HT1080 (cell line): ENCODE data around the gene TM9SF3. TPM values are rescaled to one million over a fixed set of nuclear protein-coding genes. Genes with fewer than 3 reads are reported as not detected.
A peak's percentile ranks its signal among the peaks of the same experiment; 100 is the strongest.
"Not testable (repeated sequence)": the region's sequence is repeated elsewhere in the genome, so short reads cannot be mapped to it uniquely, and the experiment has no call there.

Experiments
- DNase-seq: peaks from one replicate; pipeline ENCODE4 v3.0.0-alpha.2; 2015; ENCODE audit warnings: low read depth
- total RNA-seq: library from RNA; depleted of rRNA; stranded (reverse); fragments of >200 nt; shearing (Covaris generic); gene quantifications from 2 replicates; pipeline ENCODE4 v1.2.3, GENCODE V29; 2014

Gene TM9SF3
- total RNA-seq, 1 experiment from 2014 or later = 63.1 TPM

DNA sequence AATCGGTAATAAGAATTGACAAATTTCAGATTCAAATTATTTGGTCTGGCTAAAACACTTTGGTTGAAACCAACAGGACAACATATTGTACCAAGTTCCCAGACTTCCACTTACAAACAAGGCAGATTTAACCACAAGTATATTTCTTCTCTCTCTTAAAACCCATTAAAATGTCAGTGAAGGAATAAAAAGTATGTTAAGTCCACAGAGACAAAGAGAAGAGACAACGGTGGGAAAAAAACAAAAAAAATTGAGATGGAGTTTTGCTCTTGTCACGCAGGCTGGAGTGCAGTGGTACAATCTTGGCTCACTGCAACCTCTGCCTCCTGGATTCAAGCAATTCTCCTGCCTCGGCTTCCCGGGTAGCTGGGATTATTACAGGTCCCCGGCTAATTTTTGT, 16.3 kb downstream of the TM9SF3 start:
- no peak for DNase-seq

DNA sequence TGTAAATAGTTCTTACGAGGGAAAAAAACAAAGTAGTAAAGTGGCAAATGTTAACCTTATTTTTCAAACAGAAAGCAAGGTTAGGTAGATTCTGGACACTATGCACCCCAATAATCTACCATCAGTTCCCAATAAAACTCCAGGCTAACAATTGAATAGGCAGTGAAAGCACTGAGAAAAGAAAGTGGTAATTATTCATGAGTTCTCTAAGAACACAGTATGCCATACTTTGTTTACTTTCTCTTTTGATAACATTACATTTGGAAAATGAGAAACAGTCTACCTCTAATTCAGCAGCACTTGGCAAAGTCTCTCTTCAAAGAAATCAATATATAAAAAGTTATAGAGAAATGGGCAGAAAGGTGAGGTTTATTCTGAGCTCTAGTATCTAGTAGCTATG, 18.4 kb downstream of the TM9SF3 start:
- no peak for DNase-seq

DNA sequence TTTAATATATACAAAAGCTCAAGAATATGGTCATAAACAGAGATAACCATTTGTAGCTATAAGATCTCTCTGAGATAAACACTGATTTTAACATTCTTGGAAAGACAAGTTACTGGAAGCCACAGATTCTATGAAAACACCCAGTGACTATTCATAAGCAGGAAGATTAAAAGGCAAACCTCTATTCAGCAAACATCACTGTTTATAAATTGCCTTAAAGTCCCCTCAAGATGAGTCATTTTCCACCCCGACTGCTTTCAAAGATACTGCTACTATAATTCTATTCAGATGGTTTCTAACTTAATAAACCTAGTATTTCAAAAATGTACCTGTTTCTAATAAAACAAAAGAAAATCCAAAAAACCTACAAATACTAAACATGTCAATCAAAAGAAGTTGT, 21.0 kb downstream of the TM9SF3 start:
- peak; percentile 18 for DNase-seq

DNA sequence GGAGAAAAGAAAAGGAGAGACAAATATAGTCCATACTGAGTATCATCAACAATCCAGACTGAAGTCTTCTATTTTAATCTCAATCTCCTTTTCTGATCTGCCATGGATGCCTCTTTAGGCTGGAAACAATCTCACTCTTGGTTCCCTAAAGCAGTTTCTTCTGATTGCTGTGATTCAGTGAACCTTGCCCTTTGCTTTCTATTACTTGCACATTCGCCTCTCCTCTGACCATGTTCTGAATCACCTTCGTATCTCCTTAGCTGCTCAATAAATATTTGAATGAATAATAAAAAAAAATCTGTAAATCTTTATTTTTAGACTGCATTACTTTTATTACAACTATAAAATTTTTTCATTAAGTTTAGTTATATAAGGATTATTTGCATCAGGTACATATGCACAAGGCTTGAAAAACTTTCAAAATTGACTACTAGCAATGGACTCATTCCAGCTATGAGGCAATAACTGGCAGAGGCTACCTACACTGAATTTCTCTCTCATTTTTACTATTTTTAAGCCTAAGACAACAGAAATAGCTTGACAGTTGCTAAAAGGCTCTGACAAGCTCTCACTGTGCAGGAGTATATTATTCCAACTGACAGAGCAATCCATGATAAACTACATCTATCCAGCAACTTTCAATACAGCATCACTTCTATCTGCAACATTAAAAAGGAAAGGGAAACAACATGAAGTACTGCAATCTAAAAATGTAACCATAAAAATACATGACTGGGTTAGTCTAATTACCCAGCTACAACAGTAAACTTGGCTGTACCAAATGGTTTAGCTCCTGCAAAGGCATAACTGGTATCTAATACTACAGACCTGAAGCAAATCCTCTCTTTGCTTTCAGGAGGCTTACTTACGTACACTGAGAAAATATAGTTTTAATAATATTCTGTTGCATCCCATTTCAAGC, 25.6 kb downstream of the TM9SF3 start:
- DNase-seq = no peak

DNA sequence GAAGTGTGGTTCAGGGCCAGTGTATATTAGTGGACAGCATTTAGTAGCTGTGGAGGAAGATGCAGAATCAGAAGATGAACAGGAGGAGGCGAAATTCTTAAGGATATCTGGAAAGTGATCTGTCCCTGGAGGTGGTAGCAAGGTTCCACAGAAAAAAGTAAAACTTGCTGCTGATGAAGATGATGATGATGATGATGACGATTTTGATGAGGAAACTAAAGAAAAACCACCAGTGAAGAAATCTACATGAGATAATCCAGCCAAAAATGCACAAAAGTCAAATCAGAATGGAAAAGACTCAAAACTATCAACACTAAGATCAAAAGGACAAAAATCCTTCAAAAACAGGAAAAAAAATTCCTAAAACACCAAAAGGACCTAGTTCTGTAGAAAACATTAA, 26.3 kb downstream of the TM9SF3 start:
- no peak for DNase-seq

DNA sequence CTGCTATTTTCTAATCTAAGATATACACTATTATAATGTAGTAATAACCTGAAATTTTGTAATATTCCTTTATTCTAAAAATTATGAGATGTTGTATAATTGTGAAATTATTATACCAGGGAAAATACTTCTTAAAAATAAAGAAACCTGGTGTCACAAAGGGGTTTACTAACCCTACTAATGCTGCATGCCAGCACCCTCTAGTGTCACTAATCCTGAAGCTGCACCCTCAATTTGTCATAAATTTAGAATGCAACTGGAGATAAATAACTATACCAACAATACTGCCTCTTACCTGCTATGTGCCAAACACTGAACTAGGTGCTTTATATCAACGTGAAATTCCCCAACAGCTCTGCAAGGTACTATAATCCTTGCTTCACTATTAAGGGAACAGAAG, 30.8 kb downstream of the TM9SF3 start:
- DNase-seq = no peak

DNA sequence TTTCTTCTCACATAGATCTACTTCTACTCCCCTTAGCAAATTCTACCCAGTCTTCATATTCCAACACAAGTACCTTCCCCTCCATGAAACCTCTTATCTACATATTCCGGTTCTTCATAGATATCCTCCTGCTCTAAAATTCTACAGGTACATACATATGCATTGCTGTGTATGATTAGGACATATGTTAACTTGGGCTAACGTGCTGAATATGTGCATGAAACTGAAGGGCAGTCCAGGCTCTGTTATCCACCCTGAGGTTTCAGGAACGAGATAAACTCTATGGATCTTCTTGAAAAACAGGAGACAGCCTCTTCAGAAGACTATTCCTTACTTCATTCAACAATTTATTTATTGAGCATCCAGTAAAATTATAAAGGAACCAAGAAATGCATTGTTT, 31.5 kb downstream of the TM9SF3 start:
- DNase-seq = no peak

DNA sequence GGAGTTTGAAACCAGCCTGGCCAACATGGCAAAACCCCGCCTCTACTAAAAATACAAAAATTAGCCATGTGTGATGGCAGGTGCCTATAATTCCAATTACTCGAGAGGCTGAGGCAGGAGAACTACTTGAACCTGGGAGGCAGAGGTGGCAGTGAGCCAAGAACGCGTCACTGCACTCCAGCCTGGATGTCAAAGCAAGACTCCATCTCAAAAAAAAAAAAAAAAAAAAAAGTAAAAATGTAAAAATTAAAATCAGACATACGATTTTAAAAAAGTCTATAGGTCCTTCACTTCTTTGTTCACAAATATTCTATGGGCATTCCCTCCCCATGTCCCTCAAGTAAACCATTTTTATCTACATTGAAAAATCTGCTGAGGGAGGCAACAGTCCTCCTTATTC, 38.2 kb downstream of the TM9SF3 start:
- no peak for DNase-seq

DNA sequence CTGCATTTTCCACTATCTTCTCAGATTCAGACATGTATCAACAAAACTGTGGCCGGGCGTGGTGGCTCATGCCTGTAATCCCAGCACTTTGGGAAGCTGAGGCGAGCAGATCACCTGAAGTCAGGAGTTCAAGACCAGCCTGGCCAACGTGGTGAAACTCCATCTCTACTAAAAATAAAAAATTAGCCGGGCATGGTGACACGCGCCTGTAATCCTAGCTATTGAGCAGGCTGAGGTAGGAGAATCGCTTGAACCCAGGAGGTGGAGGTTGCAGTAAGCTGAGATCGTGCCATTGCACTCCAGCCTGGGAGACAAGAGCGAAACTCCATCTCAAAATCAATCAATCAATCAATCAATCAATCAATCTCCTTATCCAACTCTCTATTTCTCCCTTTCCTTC, 41.3 kb downstream of the TM9SF3 start:
- DNase-seq = not testable (repeated sequence)

DNA sequence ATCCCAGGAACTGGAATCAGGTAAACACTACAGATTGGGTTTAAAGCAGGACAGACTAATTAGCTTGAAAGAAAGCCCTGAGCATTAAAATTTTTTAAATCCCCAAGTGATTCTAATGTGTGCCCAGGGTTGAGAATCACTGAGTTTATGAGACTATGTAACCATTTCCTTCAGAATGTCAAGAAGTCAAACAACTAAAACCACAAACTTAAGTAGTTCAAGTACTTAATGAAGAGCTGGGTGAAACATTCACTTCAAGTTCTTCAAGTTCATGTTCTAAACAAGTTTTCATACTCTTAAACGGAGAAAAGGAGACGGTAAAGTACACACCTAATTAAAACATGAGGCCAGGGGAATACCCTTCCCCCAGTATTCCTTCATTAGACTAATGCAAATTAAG, 44.9 kb downstream of the TM9SF3 start:
- DNase-seq = no peak

DNA sequence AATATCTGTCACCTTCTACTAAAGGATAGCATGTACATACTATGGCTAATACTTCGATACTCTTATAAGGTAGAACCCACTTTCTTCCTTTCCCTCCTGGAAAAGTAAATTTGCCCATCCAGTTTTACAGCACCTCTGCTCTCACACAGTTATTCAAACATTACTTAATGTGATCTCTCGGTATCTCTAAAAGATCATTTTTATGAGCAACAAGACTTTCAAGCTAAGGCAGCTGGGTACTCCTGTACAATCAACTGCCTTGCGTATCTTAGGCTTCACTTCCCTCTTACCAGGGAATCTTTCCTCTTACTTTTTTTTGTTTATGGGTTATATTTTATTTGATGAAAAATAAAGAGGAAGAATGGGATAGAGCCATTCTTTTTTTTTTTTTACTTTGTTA, 46.6 kb downstream of the TM9SF3 start:
- no peak for DNase-seq

DNA sequence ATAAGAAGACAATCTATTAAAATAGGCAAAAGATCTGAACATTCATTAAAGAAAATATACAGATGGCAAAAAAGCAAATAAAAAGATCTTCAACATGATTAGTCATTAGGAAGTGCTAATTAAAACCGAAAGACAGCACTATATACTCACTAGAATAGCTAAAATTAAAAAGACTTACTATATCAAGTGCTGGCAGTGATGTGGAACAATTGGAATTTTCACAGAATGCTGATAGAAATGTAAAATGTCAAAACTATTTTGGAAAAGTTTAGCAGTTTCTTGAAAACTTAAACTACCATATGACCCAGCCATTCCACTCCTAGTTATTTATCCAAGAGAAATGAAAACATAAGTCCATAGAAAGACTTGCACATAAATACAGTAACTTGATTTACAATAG, 48.1 kb downstream of the TM9SF3 start:
- DNase-seq = no peak

DNA sequence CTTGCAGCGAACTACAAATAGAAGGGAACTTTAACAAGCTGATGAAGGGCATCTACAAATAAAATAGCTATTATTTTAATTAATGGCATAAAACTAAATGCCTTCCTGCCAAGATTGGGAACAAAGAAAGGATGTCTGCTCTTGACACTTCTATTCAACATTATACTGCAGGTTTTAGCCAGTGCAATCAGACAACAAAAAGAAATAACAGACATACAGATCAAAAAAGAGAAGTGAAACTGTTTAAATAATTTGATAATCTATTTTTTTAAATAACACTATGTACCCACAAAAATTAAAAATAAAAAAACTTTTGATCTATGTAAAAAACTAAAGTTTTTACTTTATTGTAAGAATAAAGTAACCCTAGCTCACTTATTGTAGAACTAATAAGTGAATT, 50.7 kb downstream of the TM9SF3 start:
- no peak for DNase-seq

DNA sequence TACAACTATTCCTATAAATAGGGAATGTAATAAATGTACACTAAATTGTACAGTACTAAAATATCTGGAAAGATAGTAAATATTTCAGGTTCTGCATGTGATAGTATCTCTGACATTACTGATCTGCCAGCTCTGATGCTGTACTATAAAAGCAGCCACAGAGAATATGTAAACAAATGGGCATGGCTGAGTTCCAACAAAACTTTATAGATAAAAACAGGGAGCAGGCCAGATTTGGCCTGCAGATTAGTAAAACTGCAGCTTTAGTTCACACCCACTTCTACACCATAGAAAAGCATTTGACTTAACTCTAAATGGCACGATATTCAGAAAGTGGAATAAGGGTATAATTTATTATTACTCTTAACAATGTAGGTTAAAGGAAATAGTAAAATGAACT, 54.3 kb downstream of the TM9SF3 start:
- DNase-seq = no peak

DNA sequence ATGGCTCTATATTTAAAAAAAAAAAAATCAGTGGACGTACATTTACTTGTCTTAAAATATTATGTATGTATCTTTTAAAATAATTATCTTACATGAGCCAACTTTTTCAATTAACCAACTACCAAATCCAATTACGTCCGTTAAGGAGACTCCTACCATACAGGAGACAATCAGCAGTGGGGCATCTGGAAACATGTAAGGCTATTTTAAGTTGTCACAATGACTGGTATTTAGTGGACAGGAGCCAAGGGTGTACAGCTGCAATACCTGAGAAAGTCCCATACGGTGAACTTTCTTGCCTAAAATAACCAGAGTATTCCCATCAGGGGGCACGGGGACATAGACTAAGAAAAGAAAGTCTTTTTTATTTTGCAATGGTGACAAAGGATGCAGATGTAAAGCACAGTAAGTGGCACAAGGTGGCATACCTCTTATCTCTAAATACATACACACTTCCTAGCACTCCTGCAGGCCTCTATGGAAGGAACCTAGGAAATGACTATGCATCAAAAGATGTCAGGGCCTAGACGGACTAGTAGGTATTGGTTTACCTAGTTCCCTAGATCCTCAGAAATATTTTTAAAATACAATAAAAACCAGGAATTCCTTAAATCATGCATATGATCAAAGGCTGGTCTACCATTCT, 57.1 kb downstream of the TM9SF3 start:
- no peak for DNase-seq

DNA sequence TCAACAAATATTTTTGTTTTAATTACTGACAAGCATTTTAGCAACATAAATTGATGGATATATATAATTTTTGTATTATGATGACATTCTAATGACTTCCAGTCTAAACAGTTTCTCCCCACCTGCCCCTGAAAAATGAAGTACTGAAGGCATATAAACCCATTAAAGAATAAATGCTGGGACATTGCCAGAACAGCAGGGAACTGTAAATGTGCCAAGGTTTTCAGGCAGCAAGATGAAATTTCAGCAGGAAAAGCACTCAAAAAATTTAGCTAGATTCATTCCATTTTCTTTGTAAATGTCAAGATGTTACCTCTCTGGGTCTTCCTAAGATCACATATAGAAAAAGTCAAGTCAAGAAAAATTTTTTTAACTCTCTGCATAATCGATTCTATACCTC, 62.1 kb downstream of the TM9SF3 start:
- DNase-seq = no peak

DNA sequence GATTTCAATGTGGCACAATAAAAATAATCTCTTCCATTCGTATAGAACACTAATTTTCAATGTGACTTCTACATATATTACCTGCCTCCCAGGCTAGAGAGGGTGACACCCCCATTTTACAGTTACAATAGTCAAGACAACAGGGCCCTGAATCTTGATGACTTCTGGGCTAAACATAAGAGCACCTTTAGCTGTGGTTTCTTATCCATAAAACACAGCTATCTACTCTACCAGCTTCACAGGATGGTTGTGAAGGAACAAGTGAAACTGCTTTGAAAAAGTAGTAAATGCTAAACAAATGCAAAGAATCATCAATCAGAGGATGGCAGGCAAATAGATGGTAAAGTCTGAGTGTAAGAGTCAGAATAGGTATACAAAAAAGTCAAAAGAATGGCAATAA, 69.5 kb downstream of the TM9SF3 start:
- no peak for DNase-seq

DNA sequence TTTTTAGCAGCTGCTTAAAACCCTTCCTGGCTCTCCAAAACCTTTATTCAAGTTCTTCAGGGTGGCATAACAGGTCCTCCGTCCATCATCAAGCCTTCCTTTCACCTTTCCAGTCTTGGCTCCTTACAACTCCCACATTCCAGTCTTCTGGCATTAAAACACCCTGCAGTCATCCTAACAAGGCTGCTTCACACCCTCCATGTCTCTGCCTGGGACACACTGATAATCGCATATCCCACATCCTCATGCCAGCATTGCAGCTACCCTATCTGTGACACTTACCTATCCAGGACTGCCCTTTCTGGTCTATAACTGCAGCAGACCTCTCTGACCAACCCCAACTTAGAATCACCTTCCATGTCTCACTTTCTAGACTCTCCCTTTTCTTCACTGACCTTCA, 70.5 kb downstream of the TM9SF3 start:
- DNase-seq = no peak

DNA sequence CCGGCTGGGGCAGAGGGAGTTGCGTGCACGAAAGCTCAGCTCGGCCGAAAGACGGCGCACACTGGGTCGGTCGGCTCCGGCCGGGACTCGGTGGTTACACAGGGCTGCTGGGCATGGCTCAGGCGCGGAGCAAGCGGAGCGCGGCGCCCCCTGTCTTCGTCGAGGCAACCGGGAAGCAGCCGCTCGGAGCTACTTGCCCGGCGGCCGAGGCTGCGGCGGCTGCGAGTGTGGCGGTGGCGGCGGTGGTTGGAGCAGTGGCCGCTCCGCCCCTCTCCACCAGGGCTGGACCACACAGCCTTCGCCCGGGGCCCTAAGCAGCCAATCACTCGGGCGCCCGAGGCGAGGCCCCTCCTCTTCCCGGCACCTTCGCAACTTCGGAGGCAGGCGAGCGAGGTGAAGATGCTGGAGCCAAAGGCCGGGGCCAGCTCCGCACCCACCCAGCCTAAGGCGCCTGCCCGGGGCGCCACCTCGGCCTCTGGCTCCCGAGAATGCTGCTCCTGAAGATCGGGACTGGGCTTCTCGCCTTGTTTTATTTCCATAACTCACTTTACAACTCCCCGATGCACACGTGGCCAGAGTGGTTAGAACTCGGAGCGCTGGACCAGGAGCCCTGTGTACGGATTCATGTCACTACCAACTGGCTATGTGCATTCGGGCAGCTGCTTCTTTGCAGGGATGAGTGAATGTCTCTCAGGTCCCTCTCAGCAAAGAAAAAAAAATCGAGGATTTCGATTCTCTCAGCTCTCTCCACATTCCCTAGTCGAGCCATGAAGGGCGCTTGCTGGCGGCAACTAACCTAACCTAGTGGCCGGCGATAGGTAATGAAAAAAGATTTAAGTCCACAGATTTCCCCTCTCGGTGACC, 72.9 kb downstream of the TM9SF3 start, which contains the start of gene TLL2:
TSS of gene TLL2 (minus strand) at position 229 of the 864 bp plus-strand sequence. CDS start 241 bp downstream, outside the sequence.
- DNase-seq = peak; percentile 78

DNA sequence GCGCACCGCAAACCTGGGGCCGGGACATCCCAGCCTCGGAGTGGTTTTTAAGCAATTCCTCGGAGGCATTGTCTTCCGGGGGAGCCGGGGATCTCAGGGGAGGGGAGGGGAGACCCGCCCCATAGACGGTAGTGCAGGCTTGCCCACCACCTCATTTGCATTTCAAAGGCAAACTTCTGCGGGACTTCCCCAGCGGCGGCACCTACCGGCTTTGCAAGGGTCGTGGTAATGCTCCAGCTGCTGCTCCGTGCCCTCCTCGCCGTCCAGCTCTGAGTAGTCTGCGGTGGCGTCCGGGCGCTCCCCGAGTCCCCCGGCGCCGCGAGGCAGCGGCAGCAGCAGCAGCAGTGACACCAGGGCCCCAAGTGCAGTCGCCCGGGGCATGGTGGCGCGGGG, 73.5 kb downstream of the TM9SF3 start:
- no peak for DNase-seq

DNA sequence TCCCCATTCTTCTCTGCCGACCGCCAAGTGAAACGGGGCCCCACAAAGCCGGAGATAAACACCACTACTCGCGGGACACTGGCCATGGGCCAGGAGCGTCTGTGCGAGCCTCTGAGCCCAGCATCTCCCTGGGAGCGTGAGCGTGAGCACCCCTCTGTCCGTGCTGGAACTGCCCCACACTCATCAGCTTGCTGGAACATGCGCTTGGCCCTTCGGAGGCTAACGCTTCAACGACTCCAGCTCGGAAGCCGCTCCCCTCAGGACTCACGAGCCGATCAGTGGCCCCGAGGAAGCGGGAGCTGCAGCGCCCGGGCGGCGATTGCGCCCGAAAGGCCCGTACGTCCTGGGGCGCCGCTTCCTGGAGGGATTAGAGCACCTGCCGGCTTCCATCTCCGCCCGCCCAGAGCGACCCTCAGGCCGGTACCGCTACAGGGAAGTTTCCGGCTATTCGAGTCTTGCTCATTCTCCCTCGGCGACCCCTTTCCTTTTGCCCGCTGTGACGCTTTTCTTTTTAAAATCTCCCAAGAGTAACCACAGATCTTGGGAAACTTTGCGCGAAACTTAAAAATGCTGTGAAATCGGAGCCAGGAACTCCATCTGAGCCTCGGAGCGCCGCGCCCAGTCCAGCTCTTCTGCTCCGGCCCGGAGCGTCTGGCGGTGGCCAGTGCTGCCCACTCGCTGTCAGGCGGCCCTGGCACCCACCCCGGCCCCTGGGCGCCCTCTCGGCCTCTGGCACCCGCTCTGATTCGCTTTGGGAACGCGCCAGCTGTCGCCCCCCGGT, 74.1 kb downstream of the TM9SF3 start:
- no peak for DNase-seq
